WTC11 (cell line): ENCODE results near the gene PGGT1B. TPM values are rescaled to one million over a fixed set of nuclear protein-coding genes. Genes with fewer than 3 reads are reported as not detected.

ENCODE experiments used
- ARID4B ChIP-seq: sonication (generic); formaldehyde crosslinking; IDR thresholded peaks from 2 replicates; pipeline ENCODE4 v1.8.0; 2023; ENCODE audit warnings: missing genetic modification reagents, mild to moderate bottlenecking, borderline replicate concordance
- ATF3 ChIP-seq: sonication (generic); formaldehyde crosslinking; conservative IDR thresholded peaks from 2 replicates; pipeline ENCODE4 v1.8.1; 2022; ENCODE audit warnings: mild to moderate bottlenecking, missing genetic modification reagents
- CTCF ChIP-seq: fragments of 200-600 bp; IDR thresholded peaks from 2 replicates; pipeline ENCODE4 v1.8.0; 2022; ENCODE audit warnings: antibody characterized with exemption
- E2F1 ChIP-seq: sonication (generic); formaldehyde crosslinking; IDR thresholded peaks from 2 replicates; pipeline ENCODE4 v1.8.0; 2022; ENCODE audit warnings: mild to moderate bottlenecking, missing genetic modification reagents
- E2F4 ChIP-seq: sonication (generic); formaldehyde crosslinking; IDR thresholded peaks from 2 replicates; pipeline ENCODE4 v1.8.1; 2022; ENCODE audit warnings: low read depth, mild to moderate bottlenecking, moderate library complexity, missing genetic modification reagents, borderline replicate concordance
- E2F5 ChIP-seq: sonication (generic); formaldehyde crosslinking; IDR thresholded peaks from 2 replicates; pipeline ENCODE4 v1.8.1; 2022; ENCODE audit warnings: mild to moderate bottlenecking, moderate library complexity, missing genetic modification reagents
- ELF4 ChIP-seq: sonication (generic); formaldehyde crosslinking; IDR thresholded peaks from 2 replicates; pipeline ENCODE4 v1.8.1; 2022; ENCODE audit warnings: low read depth, mild to moderate bottlenecking, moderate library complexity, missing genetic modification reagents
- EMX1 ChIP-seq: fragments of 250-450 bp; sonication (Bioruptor Pico); IDR thresholded peaks from 2 replicates; pipeline ENCODE4 v1.8.0; 2021; ENCODE audit warnings: mild to moderate bottlenecking
- ERG ChIP-seq: fragments of 250-450 bp; sonication (Bioruptor Pico); IDR thresholded peaks from 2 replicates; pipeline ENCODE4 v1.8.0; 2021; ENCODE audit warnings: mild to moderate bottlenecking
- FOXP1 ChIP-seq: sonication (generic); formaldehyde crosslinking; IDR thresholded peaks from 2 replicates; pipeline ENCODE4 v1.8.0; 2022; ENCODE audit warnings: missing genetic modification reagents, mild to moderate bottlenecking, moderate library complexity, borderline replicate concordance
- HMGA2 ChIP-seq: fragments of 250-450 bp; sonication (Bioruptor Pico); IDR thresholded peaks from 2 replicates; pipeline ENCODE4 v1.4.0; 2021; ENCODE audit warnings: mild to moderate bottlenecking, moderate library complexity
- JAZF1 ChIP-seq: fragments of 250-450 bp; sonication (Bioruptor Pico); IDR thresholded peaks from 2 replicates; pipeline ENCODE4 v1.9.0; 2021; ENCODE audit warnings: moderate library complexity, mild to moderate bottlenecking, inconsistent platforms
- MLX ChIP-seq: sonication (generic); formaldehyde crosslinking; IDR thresholded peaks from 2 replicates; pipeline ENCODE4 v1.8.1; 2023; ENCODE audit warnings: mild to moderate bottlenecking, missing genetic modification reagents, moderate library complexity
- MXD4 ChIP-seq: fragments of 250-450 bp; sonication (Bioruptor Pico); IDR thresholded peaks from 2 replicates; pipeline ENCODE4 v1.8.0; 2021; ENCODE audit warnings: mild to moderate bottlenecking, moderate library complexity, borderline replicate concordance
- NR1H2 ChIP-seq: sonication (generic); formaldehyde crosslinking; IDR thresholded peaks from 2 replicates; pipeline ENCODE4 v1.9.0; 2021; ENCODE audit warnings: mild to moderate bottlenecking, moderate library complexity, missing genetic modification reagents
- OVOL2 ChIP-seq: fragments of 250-450 bp; sonication (Bioruptor Pico); IDR thresholded peaks from 2 replicates; pipeline ENCODE4 v1.9.0; 2021; ENCODE audit warnings: mild to moderate bottlenecking, borderline replicate concordance
- PREB ChIP-seq: sonication (generic); formaldehyde crosslinking; IDR thresholded peaks from 2 replicates; pipeline ENCODE4 v1.8.1; 2022; ENCODE audit warnings: mild to moderate bottlenecking, missing genetic modification reagents, moderate library complexity, borderline replicate concordance
- PRRX2 ChIP-seq: fragments of 250-450 bp; sonication (Bioruptor Pico); IDR thresholded peaks from 2 replicates; pipeline ENCODE4 v1.8.0; 2021; ENCODE audit warnings: mild to moderate bottlenecking
- RORB ChIP-seq: fragments of 250-450 bp; sonication (Bioruptor Pico); IDR thresholded peaks from 2 replicates; pipeline ENCODE4 v1.9.0; 2021; ENCODE audit warnings: mild to moderate bottlenecking
- SOX15 ChIP-seq: fragments of 250-450 bp; sonication (Bioruptor Pico); IDR thresholded peaks from 2 replicates; pipeline ENCODE4 v1.9.0; 2021; ENCODE audit warnings: mild to moderate bottlenecking
- TEAD1 ChIP-seq: sonication (generic); formaldehyde crosslinking; IDR thresholded peaks from 2 replicates; pipeline ENCODE4 v1.8.0; 2022; ENCODE audit warnings: mild to moderate bottlenecking, missing genetic modification reagents
- TEAD4 ChIP-seq: sonication (generic); formaldehyde crosslinking; IDR thresholded peaks from 2 replicates; pipeline ENCODE4 v1.8.0; 2022; ENCODE audit warnings: mild to moderate bottlenecking, missing genetic modification reagents
- ZMAT4 ChIP-seq: fragments of 250-450 bp; sonication (Bioruptor Pico); IDR thresholded peaks from 2 replicates; pipeline ENCODE4 v1.9.0; 2021; ENCODE audit warnings: mild to moderate bottlenecking
- ZNF121 ChIP-seq: sonication (generic); formaldehyde crosslinking; IDR thresholded peaks from 2 replicates; pipeline ENCODE4 v1.8.0; 2023; ENCODE audit warnings: missing genetic modification reagents
- ZNF138 ChIP-seq: sonication (generic); formaldehyde crosslinking; conservative IDR thresholded peaks from 2 replicates; pipeline ENCODE4 v1.8.1; 2022; ENCODE audit warnings: mild to moderate bottlenecking, moderate library complexity, missing genetic modification reagents
- ZNF423 ChIP-seq: fragments of 250-450 bp; sonication (Bioruptor Pico); IDR thresholded peaks from 2 replicates; pipeline ENCODE4 v2.1.2; 2022; ENCODE audit warnings: mild to moderate bottlenecking, moderate library complexity
- total RNA-seq: library from RNA; stranded (reverse); gene quantifications from 3 replicates; pipeline ENCODE4 v1.2.3, GENCODE V29; 2021

PGGT1B gene
- total RNA-seq, 1 experiment from 2014 or later, result 43.0 TPM

GRCh38 chr5:115170134-115170928, 92.3 kb downstream of the PGGT1B start (continued):
- TF ChIP-seq ARID4B, result peak; percentile 61; the same call in 1 of the 2 replicates
- TF ChIP-seq ZNF121 (CRISPR knock-in tag), result no peak
- no peak for TF ChIP-seq ZMAT4 (CRISPR knock-in tag)
- TF ChIP-seq OVOL2 (CRISPR knock-in tag), result no peak
- no peak for TF ChIP-seq JAZF1 (CRISPR knock-in tag)
- no peak for TF ChIP-seq FOXP1
- no peak for TF ChIP-seq PREB (CRISPR knock-in tag)
- no peak for TF ChIP-seq MXD4 (CRISPR knock-in tag)
- TF ChIP-seq E2F4, result no peak
- no peak for TF ChIP-seq SOX15 (CRISPR knock-in tag)
- no peak for TF ChIP-seq E2F1
- TF ChIP-seq HMGA2 (CRISPR knock-in tag), result no peak
- TF ChIP-seq NR1H2 (CRISPR knock-in tag), result no peak
- TF ChIP-seq ERG, result no peak
- no peak for TF ChIP-seq ATF3 (CRISPR knock-in tag)
- TF ChIP-seq MLX (CRISPR knock-in tag), result no peak
- no peak for TF ChIP-seq RORB
- TF ChIP-seq E2F5 (CRISPR knock-in tag), result no peak
- TF ChIP-seq ZNF423, result no peak; the same call in 1 of the 2 replicates
- TF ChIP-seq TEAD4 (CRISPR knock-in tag), result no peak
- peak; percentile 43; the same call in 1 of the 2 replicates for TF ChIP-seq TEAD1 (CRISPR knock-in tag)
- no peak for TF ChIP-seq ELF4
- TF ChIP-seq PRRX2 (CRISPR knock-in tag), result no peak
- TF ChIP-seq ZNF138, result peak; percentile 49; the same call in 1 of the 2 replicates
- TF ChIP-seq EMX1 (CRISPR knock-in tag), result no peak
- no peak for TF ChIP-seq CTCF
